ENCODE measurements around the gene MAN1B1.

The MAN1B1 gene

DNA sequence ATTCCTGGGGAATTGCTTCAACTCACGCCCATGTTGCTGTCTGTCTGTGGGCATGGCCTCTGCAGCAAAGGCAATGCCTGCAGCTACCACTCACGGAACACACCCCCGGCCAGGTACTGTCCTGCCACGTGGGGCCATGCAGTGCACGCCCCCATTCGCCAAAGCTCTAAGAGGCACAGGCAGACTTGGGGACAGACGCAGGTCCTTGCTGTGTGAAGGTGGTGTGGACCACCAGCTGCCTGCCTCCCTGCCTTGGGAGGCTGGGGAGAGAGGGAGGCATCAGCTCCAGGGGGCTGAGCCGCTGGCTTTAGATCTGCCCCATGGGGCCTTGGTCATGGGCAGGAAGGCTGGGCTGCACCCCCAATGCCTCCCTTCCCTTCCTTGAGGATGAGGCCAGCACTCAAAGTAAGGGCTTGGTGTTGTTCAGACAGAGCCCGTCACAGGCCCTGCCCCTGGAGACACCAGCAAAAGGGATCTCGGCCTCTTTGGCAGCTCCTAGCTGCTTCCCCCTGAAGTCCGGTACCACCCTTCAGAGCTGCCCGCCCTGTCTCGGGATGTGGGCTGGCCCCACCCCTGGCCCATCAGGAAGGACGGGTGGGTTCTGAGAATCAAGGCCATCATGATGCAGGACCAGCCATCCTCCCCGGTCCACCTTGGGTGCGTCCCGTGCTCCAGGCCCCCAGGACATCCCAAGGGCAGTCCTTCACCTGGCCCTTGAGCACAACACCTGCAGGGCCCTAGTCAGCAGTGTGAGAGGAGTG is 54.4 kb downstream of the MAN1B1 start:
- DNase-seq (ENCODE audit: insufficient read length, low spot score): no peak
- FAIRE-seq: no peak

DNA sequence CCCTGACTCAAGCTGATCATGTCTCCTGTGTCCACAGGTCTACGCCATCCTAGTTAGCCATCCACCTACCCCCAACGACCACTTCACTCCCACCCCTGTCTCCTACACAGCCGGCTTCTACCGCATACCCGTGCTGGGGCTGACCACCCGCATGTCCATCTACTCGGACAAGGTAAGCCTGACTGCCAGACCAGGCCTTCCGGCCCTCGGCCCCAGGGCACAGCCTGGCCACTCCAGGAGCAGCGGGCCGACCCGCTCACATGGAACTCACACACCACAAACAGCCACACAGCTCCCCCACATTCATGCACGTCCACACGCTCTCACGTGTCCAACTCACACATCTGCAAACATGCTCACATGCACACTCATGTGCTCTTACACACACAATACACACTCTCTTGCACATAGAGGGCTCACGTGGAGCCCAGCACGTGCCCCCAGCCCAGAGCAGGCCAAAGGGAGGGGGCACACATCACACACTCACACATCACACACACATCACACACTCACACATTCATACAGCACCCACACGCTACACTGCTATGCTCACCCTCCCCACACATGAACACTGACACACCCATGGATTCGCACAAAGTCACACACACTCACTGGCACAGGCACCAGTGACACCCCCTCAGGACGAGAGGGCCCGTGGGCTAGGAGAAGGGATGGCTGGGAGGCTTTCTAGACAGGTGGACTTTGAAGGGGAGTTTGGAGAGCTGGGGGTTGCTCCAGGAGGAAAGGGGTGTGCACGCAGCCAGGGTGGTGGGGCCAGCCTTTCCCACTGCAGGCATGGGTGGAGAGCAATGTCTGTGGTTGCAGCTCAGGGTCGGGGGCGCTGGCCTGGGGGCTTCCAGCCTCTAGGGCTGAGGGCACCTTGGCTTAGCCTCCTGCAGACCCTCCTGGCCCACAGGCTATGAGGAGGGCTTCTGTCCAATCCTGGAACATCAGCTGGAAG is 55.5 kb downstream of the MAN1B1 start:
- FAIRE-seq: no peak
- DNase-seq (ENCODE audit: insufficient read length, low spot score): no peak

DNA sequence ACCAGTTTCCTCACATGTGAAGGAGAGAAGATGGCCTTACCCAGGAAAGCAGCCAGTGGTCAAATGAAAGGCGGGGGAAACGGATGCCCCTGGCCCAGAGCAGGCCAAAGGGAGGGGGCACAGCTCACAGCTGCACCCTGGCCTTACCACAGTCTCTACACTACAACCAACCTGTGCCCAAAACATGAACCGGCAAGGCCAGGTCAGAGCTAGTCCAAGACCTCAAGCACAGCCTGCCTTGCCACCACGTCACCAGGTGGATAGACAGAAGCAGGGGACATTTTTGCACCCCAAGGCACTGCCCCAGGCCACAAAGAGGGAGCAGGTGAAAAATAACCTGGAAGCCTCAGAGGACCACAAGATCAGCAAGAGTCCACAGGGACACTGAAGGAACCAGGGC is 56.7 kb downstream of the MAN1B1 start:
- FAIRE-seq (no peak), DNase-seq (ENCODE audit: insufficient read length, low spot score) (no peak)

DNA sequence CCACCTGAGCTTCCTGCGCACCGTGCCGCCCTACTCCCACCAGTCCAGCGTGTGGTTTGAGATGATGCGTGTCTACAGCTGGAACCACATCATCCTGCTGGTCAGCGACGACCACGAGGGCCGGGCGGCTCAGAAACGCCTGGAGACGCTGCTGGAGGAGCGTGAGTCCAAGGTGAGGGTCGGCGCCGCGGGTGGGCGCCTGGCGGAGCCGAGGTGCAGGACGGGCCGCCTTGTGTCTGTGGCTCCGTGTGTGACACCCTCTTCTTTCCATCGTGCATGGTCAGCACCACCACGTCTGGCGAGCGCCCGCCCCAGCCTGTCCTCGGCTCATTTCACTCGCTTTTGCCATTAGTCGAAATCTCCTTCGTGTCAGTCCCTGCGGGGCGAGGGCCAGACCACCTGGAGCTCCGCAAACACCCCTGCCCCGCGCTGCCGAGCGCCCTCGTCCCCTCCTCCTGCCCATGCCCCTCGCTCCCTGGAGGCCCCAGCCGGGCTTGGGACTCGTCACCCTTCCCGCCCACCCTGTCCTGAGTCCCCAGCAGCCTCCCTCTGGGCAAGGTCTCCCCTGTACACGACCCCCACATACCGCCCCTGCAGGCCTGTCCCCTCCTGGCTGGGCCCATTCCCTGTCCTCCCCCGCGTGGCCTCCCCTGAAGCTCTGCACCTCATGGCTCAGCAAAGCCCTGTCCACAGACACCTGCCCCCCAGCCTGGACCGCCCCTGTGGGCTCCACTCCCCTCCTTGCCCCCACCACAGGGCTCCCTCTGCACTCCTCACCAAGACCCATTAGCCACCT is 59.1 kb downstream of the MAN1B1 start:
- DNase-seq (ENCODE audit: insufficient read length, low spot score) (no peak), FAIRE-seq (no peak)

DNA sequence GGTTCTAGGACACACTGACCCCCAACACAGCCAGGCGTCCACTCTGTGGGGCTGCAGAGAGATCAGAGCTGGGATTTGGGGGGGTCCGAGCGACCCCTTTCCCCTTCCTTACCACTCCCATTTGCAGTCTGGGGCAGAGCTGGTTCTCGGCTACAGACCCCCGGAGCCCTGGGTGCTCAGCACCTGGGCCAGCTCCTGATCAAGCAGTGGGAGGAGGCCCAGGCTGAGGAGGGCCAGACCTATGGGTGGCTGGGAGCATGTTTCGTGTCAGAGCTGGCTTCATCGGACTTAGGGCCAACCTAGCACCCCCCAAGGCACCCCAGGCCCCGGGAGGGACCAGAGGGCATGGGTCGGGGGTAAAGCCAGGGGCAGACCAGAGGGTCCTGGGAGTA is 59.7 kb downstream of the MAN1B1 start:
- DNase-seq (ENCODE audit: insufficient read length, low spot score) (no peak), FAIRE-seq (no peak)

DNA sequence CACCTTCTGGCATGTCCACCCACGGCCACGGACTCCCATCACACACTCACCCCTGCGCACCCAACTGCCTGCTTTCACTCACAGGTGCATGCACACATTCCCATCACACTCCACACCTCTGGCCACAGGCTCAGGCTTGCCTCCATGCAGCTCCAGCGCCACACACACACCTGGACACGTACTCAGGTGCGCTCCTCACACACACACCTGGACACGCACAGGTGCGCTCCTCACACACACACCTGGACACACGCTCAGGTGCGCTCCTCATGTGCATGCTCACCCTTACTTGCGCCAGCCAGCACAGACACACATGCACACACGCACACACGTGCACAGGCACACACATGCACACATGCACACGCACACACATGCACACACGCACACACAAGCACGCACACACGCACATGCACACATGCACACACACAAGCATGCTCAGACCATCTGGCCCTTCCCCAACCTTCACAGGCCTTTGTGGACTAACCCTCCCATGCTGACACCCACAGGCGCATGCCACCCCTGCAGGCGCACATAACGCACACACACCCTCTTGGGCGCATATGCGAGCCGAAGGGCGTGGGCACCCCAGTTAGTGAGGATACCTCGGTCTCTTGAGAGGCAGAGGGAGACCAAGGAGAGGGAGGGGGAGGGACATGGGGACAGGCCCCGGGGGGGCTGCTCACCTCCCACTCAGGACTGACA is 60.5 kb downstream of the MAN1B1 start:
- DNase-seq (ENCODE audit: insufficient read length, low spot score) (no peak), FAIRE-seq (peak; percentile 36)

DNA sequence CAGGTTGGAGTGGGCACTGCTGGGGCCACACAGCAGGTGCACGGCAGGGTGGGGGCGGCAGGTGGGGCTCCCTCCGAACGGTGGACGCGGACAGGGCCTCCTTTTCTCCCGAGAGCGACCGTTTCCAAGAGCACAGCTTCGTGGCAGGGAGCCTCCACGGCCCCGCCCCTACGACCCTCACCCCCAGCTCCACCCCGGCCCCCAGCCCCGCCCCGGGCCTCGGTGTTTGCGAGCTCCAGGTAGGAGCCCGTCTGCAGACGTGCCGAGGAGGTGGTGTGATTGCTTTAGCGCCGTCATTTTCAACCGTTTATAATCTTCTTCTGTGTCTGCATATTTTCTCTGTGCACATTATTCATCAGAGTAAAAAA is 61.0 kb downstream of the MAN1B1 start:
- FAIRE-seq (no peak), DNase-seq (ENCODE audit: insufficient read length, low spot score) (no peak)

DNA sequence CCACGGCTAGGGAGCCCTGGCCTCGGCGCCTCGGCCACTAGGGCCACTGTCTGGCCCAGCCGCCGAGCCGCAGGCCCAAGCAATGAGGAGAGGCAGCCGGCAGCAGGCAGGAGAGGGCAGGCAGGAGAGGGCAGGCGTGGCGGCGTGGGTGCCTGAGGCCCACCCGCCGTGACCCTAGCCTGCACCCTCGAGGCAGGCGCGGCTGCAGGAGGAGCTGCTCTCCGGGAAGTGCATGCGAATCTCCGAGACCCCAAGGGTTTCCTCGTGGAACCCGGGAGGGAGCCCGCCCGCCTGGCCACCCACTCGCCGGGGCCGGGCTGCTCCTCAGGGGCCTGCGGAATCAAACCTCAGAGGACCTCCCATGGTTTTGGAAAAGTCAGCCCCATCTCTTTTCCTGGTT is 61.5 kb downstream of the MAN1B1 start:
- no peak for DNase-seq (ENCODE audit: insufficient read length, low spot score)
- no peak for FAIRE-seq

DNA sequence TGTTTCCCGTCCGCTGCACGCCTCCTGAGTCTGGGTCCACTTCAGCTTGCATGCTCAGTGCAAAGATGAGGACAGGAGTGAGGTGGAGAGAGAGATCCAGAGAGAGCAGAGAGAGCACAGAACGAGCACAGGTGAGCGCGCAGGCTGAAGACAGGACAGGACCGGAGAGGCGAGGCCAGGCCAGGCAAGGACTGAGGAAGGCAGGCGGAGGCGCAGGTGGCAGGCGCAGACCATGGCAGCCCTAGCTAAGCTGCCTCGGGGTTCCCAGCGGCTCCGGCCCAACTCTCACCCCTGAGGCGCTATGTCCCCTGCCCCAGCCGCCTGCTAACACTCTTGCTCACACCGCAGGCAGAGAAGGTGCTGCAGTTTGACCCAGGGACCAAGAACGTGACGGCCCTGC is 61.9 kb downstream of the MAN1B1 start:
- FAIRE-seq (no peak), DNase-seq (ENCODE audit: insufficient read length, low spot score) (no peak)

DNA sequence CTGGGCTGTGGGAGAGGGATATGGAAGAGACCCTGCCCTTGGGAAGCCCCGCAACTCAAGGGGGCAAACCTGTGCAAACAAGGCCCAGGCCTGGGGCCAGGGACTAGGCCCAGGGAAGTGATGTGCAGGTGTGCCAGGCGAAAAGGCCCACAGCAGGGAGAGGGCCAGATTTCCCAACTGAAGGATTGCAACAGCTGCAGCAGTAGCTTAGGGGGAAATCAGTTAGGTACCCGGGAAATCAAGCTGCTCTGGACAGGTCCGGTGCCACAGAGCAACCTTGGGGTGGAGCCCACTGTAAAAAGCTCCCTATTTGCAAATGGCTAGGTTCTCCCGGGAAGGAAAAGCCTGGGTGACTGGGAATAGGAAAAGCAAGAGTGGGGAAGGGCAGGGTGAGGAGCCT is 62.6 kb downstream of the MAN1B1 start:
- no peak for DNase-seq (ENCODE audit: insufficient read length, low spot score)

DNA sequence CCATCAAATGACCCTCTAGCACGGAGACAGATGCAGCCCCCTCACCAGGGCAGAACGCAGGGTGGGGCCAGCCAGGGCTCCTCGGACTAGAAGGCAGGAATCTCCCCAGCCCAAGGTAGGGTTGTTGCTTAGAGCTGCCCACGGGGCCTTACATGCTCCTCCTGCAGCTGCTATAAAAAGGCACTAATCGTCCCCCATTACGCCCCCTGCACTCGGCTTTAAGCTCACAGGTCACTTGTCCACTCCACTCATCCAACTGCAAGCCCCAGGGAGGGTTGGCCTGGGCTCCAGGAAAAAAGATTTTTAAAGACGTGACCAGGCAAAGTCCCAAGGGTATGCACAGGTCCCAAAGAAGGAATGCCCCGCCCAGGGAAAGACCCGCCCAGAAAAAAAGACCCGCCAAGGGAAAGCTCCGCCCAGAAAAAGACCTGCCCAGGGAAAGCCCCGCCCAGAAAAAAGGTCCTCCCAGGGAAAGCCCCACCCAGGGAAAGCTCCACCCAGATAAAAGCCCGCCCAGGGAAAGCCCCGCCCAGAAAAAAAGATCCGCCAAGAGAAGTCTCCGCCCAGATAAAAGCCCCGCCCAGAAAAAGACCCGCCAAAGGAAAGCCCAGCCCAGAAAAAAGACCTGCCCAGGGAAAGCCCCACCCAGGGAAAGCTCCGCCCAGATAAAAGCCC is 63.3 kb downstream of the MAN1B1 start:
- DNase-seq (ENCODE audit: insufficient read length, low spot score): peak; percentile 32
- no peak for FAIRE-seq

More for the DNA sequence above, 62.6 kb downstream of the MAN1B1 start:
- FAIRE-seq: no peak

DNA sequence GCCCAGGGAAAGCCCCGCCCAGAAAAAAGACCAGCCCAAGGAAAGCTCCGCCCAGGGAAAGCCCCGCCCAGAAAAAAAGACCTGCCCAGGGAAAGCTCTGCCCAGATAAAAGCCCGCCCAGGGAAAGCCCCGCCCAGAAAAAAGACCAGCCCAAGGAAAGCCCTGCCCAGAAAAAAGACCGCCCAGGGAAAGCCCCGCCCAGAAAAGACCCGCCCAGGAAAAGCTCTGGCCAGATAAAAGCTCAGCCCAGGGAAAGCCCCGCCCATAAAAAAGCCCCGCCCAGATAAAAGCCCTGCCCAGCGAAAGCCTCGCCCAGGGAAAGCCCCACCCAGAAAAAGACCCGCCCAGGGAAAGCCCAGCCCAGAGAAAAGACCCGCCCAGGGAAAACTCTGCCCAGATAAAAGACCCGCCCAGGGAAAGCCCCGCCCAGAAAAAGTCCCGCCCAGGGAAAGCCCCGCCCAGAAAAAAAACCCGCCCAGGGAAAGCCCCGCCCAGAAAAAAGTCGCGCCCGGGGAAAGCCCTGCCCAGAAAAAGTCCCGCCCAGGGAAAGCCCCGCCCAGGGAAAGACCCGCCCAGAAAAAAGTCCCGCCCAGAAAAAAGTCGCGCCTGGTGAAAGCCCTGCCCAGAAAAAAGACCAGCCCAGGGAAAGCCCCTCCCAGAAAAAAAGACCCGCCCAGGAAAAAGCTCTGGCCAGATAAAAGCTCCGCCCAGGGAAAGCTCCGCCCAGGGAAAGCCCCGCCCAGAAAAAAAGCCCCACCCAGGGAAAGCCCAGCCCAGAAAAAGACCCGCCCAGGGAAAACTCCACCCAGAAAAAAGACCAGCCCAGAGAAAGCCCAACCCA is 64.1 kb downstream of the MAN1B1 start:
- DNase-seq (ENCODE audit: insufficient read length, low spot score) (peak; percentile 52), FAIRE-seq (no peak)

DNA sequence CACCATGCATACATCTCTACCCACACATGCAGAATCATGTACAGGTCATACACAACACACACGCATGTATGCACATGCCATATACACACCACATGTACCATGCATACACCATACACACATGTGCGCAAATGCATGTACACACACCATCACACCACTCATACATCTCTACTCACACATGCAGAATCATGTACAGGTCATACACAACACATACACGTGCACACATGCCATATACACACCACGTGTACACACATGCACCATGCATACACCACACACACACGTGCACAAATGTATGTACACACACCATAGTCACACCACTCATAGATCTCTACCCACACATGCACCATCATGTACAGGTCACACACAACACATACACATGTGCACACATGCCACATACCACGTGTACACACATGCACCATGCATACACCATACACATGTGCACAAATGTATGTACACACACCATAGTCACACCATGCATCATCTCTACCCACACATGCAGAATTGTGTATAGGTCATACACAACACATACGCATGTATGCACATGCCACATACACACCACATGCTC is 66.1 kb downstream of the MAN1B1 start:
- FAIRE-seq (peak; percentile 89), DNase-seq (ENCODE audit: insufficient read length, low spot score) (no peak)

DNA sequence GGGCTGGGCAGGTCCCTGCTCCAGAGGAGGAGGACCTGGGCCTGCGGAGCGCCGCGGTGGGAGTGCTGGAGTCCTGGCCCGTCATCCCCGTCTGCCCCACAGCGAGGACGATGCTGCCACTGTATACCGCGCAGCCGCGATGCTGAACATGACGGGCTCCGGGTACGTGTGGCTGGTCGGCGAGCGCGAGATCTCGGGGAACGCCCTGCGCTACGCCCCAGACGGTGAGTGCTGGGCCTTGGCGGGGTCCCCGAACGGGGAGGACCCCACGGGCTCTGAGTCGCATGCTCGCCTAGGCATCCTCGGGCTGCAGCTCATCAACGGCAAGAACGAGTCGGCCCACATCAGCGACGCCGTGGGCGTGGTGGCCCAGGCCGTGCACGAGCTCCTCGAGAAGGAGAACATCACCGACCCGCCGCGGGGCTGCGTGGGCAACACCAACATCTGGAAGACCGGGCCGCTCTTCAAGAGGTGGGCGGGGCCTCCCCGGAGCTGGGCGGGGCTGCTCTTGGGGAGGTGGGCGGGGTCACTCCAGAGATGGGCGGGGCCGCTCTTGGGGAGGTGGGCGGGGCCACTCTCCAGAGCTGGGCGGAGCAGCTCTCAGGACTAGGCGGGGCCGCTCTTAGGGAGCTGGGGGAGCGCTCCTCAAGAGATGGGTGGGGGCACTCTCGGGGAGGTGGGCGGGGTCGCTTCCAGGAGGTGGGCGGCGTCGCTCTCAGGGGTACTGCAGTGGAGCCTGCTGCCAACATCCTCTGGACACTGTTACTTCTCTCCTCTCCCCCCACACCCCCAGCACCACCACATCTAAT is 70.0 kb downstream of the MAN1B1 start:
- FAIRE-seq (no peak), DNase-seq (ENCODE audit: insufficient read length, low spot score) (no peak)

DNA sequence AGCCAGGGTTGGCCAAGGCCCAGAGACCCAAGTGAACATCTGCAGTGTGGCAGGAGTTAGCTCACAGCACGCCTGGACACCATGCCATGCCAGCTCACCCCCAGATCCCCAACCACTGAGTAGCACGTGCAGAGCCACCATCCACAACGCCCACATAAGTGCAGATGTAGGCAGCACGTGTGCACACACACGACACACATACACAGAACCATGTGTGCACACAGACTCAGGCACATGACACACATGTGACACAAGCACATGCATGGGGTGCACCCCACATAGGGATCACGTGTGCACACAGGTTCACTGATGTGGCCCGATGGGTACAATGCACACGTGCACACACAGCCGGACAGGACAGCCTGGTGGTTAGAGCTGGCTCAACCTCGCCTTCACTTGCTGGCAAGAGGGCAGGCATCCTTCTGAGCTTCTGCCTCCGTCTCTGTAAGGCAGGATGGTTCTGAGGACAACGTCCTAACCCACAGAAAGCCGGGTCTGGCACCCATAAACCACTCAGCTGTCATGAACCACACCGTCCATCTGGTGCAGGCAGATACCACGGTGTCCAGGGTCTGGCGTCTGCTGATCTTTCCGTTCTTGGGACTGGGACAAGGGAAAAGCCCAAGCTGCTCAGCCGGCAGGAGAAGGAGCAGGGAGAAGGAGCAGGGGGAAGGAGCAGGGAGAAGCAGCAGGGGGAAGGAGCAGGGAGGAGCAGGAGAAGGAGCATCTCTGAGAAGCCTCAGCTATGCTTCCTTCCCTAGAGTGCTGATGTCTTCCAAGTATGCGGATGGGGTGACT is 71.0 kb downstream of the MAN1B1 start:
- FAIRE-seq (peak; percentile 16), DNase-seq (ENCODE audit: insufficient read length, low spot score) (no peak)

DNA sequence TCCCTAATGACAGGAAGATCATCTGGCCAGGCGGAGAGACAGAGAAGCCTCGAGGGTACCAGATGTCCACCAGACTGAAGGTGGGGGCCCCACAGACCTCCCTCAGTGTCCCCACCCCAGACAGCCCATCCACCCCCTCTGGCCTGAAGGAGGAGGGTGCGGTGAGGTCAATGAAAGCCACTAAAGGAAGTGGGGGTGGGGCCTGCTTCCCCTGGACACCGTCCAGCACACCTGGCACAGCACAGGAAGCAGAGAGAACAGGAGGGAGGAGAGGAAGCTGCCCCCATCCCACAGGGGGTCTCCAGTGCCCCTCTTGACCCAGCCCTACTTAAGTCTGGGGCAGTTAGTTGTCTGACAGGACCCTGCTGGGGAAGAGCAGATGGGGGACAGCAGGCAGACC is 71.8 kb downstream of the MAN1B1 start:
- no peak for DNase-seq (ENCODE audit: insufficient read length, low spot score)
- FAIRE-seq: no peak
